NK-92 (cell line): ENCODE results near the gene CCND1.

Experiments
- DNase-seq: peaks from one replicate; lab custom pipeline; 2025; ENCODE audit not compliant: unreplicated experiment; lab: John Stamatoyannopoulos, UW

Gene CCND1

DNA sequence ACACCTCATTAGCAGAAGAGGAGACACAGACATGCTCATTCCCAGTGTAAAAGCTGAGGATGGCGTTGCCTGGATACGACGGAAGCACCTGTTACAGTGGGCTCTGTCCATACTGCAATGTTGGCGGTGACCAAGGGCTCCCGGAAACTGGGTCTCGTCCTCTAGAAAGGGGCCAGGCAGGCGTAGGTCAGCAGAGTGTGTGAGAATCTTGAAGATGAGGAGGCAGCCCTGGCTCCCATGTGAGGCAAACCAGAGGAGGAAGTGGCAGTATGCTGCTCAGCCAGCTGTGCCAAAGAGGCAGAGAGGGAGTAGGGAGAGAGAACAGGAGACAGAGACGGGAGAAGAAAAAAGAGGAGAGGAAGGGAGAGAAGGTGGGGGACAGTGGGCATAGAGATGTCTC, 23.9 kb downstream of the CCND1 start:
- DNase-seq, result no peak

DNA sequence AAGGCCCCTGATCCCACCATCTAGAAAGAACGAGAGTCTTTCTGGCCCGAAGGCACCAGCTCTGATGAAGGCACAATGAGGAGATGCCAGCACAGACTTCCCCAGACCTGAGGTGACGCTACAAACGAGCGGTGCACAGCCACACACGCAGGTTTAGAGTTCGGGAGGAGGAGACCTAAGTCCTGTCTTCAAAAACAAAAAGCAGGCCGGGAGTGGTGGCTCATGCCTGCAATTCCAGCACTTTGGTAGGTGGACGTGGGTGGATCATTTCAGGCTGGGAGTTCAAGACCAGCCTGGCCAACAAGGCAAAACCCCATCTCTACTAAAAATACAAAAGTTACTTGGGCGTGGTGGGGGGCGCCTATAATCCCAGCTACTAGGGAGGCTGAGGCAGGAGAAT, 24.7 kb downstream of the CCND1 start:
- no peak for DNase-seq

DNA sequence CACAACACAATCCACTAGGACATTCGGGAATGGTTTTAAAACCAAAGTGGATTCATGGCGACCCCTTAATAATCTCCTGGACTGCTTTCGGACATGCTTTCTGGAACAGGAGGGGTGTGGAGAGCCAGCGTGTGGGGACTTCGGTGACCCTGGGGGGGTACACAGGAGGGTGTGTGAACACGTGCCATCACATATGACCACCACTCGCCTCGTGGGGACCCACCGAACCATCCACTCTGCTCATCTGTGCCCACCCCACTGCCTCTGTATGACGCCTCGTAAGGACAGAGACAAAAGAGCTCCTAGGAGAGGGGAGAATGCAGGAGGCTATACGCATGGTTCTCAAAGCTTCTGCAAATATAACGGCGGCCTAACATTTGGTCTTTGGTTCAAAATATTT, 25.3 kb downstream of the CCND1 start:
- DNase-seq, result no peak

DNA sequence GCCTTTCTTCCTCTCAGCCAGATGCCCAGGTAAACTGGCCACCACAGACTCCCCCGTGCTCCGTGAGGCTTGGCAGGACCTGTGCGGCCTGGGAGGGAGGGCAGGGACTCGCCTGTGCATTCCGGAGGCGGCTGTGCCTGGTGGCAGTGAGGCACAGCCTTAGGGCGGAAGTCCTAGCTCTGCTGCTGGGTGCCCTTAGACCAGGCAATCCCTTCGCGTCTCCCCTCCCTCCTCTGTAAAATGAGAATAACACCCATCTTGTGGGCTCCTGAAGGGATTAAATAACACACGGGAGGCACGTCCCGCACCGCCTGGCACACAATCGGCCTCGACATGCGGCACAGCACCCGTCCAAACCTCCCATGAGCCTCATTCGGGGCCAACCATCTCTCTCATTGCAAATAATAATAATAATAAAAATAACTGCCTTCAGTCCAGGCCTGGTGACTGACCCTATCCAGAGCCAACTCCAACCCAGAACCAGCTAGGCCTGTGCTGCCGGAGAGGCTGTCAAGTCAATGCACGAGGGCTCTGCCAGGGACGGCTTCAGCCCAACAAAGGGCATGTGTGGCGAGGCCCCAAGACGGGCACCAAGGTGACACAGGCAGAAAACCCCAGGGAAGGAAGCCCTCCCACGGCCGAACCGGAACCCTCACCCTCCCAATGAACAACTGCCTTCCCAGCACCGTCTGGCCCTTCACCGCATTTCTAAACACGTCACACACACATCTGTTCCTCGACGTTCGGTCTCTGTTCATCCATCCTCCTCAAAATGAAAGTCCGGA, 26.0 kb downstream of the CCND1 start:
- DNase-seq, result no peak

DNA sequence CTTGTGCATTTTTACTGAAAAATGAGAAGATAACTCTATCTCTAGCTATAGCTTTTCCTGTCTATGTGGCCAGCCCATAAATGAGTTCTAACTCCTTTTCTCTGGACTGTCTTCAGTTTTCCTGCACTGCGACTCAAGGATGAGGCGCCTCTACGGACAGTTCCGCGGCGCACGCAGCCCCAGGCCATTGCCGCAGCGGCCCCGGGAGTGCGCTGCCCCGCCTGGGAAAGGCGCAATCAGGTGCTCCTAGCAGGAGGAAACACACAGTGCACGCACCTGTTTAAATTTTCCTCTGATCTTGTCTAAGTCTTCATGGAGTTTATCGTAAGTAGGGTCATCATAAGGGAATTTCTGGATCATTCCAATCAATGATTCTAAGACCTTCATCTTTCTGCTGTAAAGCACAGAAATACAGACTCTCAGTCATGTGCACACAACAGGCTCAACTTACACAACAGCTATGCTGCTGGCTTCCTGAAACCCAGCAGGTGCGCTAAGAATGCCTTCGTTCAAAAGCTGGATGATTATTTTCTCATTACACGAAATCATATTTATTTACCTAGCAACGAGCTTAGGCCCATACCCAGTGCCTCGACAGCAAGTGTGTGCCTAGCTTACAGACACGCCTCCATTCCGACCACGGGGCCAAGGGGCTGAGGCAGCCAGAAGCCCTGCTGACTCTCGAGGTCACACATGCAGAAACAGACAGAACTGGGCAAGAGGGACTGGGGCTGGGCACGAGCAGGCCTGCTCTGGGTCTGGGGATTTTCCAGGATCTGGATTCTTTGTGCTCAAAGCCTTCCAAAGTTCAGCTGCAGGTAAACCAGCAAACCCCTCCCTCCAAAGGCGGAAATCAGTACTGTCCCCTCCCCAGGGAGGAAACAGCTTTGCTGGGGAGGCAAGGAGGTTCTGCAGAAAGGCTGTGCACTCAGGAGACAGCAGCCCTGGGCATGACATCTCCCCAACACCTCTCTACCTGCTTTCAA, 27.0 kb downstream of the CCND1 start:
- DNase-seq, result no peak

DNA sequence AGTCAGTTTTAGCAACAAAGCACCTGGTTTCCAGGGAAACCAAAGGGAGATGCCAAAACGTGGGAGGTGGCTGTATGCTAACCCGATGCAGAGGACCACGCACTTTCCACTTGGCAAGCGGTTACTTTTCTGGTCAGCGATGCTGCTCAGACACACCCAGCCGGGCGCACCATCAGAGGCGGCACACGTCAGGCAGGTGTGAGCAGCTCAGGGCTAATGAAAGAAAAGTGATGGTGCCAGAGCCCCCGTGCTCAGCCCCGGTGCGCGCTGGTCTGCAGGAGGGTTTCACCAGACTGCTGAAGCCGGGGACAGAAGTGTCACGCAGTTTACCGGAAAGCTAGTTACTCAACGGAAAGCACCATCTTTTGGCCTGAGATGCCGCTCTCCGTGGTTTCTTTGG, 28.5 kb downstream of the CCND1 start:
- no peak for DNase-seq

DNA sequence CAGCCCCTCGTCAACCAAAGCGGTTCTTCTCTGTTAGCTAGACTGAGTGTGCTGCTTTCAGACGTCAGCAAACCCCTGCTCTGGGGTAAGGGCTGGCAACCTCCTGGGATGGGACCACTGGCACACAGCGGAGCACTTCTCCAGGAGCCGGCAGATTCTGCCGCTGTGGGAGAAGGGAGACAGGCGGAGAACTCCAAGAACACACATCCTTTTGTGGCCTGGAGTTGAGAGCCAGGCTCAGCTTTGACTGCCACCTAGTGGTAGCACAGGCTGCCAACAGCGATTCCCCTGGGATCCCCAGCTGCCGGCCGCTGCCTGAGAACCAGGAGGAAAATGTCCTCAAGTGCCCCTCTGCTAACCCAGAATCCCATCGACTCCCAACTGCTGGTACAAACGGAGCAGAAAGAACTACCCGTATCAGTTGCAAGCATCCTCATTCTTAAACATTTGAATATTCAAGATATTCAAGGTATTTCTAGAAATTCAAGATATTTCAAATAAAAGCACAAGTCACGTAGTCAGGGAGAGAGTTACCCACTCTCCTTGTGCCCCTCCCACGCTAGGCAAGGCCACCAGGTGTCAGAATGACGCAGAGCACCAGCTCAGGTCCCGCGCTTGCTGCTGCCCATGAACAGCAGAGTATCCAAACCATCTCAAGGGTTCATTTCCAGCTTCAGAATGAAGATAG, 29.3 kb downstream of the CCND1 start:
- no peak for DNase-seq

DNA sequence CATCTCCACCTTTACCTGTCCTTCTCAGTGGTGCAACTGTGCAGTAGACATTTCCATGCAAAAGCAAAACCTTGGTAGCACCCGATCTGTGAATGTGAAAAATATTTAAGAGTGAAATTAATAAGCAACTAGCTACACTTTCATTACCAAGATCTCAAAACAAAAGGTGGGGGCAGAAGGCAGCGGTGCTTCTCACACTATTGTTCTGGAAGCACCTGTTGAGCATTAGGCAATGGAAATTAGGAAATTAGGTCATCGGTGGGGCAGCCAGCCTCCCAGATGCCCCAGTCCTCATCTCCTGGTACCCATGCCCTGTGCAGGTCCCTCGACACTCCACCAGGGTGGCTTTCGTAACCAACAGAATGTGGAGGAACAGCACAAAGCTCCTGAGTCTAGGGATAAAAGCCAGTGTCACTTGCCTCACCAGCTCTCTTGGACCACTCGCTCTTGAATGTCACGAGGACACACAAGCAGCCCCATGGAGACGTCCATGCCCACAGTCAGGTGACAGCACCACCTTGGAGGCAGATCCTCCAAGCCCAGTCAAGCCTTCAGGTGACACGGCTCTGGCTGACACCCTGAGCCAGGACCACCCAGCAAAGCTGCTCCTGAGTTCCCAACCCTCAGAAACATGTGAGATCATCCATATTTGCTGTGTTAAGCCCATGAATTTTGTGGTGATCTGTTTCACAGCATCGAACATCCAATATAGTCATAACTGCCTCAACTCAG, 30.9 kb downstream of the CCND1 start:
- DNase-seq, result no peak

DNA sequence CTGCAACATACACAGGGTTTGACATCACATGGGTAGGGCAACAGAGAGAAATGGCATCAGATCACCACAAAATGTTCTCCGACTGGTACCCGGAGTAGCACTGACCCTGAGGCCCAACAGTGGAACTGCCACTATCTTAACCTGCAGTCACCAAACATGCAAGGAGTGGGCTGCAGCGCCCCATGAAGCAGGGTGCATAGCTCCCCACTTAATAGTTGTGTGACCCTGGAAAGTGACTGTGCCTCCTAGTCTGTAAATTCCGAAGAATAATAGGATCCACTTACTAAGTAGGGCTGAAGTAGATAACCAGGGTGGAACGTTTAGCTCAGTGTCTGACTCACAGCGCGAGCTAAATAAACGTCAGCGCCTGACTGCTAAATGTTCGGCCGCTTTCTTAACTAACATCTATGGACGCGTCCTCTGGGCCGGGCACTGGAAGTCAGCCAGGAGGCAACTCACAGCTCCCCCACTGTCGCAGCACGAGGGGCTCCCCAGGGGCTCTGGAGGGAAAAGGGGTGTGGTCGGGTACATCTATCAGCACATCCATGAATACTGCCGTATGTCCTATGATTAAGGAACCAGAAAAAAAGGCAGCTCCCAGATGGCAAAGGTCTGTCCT, 33.4 kb downstream of the CCND1 start:
- DNase-seq, result no peak

DNA sequence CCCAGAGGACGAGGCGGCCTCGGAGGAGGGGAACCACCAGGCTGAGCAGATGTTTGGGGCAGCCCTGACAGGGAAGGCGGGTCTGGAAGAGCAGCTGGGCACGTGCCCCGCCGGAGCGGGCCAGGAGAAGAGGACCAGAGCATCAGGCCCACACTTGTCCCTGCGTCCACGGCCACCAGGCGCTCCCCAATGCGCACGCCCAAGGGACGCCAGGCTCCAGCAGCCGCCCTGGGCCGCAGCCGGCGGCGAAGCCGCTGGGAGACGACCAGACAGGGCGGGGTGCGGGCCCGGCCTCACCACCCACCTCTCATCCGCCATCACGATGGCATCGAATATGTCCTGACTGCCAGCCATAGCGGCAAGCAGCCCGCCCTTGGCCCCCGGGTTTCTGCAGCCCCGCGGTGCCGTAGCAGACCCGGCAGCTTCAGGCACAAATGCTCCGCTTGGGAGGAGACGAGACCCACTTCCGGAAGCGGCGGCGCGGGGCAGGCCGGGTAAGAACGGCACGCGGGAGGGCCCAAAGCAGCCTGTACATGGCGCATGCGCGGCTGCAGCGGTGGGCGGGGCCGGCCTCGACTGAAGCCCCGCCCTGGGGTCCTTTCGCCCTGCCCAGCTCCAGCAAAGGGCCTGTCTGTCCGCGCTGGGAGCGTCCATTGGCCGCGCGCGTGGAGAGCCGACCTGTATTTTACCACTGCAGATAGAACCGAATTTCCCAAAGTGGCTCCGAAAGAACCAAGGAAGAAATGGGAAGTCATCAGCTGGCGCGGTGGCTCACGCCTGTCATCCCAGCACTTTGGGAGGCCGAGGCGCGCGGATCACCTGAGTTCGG, 34.1 kb downstream of the CCND1 start, which contains the start of gene LTO1:
TSS of gene LTO1 (minus strand) at position 468 of the 829 bp plus-strand sequence. CDS start at position 354, 114 bp downstream.
- peak; percentile 45 for DNase-seq

DNA sequence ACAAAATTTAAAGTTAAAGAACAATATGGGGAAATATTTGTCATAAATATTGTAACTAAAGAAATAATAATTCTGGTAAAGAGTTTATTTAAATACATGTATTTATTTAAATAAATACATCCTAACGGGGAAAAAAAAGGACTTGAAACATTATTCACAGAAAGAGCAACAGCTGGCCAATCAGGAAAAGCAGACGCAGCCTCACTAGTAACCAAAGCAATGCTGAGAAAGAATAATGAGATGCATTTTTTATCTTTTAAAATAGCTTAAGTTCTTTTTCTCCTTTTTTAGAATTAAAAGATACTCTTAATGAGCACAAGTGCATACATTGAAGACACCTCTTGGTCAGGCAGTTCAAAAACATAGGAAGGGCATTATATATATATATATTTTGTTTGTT, 36.8 kb downstream of the CCND1 start:
- DNase-seq, result no peak

DNA sequence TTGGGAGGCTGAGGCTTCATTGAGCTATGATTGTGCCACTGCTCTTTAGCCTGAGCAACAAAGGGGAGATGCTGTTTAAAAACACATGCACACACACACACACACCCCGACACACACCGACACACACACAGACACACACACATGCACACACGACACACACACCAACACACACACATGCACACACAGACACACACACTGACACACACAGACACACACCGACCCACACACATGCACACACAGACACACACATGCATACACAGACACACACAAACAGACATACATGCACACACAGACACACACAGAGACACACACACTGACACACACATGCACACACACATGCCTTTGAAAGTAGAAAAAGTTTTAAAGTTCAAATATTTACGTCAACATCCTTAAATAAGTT, 39.7 kb downstream of the CCND1 start:
- no peak for DNase-seq

DNA sequence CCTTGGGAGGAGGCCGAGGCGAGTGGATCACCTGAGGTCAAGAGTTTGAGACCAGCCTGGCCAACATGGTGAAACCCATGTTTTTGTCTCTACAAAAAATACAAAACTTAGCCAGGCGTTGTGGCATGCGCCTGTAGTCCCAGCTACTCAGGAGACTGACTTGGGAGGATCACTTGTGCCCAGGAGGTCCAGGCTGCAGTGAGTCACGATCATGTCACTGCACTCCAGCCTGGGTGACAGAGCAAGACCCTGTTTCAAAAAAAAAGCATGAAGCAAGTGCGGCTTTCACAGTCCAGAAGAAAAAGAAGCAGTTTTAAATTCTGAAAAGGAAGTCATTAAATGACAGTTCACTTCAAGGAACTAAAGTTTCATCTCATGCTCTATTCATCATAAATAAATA, 41.3 kb downstream of the CCND1 start:
- DNase-seq, result no peak

DNA sequence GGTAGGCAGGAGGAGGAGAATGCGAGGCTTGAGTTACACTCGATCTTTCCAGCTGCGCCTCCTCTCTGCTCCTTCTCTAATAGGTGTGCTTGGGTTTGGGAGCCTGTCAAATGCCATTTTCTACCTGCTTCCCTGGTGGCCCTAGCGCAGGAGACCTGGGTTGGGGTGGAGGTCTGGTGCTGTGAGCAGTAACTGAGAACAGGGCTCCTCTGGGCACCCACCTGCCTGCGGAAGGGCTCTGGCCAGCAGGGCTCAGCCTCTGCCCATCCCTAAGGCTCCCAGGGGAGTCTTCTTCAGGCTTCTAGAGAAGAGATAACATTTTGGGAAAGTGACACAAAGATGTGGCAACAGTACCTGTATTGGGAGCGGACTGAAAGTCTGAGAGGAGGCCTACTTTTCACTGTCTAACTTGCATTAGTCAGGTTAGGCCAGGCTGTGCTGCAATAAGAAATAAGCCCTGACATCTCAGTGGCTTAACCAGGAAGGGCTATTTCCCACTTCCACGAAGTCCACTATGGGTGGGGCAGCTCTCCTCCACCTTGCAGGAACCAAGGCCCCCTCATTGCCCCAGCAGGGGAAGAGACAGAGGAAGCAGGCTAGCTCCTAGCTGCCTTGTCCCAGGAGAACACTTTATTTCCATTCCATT, 41.8 kb downstream of the CCND1 start:
- no peak for DNase-seq

DNA sequence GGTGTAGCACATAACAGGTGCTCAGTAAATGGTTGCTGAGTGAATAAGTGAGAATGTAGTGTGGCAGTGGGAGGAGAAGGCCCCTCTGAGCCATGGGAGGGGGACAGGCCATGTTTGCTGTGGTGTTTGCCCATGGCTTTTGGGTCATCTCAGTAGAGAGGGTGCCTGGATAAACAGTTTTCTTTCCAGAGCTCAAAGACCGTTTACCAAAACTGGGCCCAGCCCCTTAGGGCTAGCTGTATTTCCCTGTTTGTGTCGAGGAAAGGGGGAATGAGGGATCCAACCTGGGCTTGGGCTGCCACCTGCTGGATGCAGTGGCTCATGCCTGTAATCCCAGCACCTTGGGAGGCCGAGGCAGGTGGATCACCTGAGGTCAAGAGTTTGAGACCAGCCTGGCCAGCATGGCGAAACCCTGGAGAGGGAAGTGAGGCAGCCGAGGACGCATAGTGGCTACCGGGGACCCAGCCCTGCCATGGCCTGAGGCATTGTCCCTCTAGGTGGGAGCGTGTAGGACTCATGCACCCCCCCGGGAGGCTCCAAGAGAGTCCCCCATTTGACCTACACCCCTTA, 42.9 kb downstream of the CCND1 start:
- DNase-seq, result no peak

DNA sequence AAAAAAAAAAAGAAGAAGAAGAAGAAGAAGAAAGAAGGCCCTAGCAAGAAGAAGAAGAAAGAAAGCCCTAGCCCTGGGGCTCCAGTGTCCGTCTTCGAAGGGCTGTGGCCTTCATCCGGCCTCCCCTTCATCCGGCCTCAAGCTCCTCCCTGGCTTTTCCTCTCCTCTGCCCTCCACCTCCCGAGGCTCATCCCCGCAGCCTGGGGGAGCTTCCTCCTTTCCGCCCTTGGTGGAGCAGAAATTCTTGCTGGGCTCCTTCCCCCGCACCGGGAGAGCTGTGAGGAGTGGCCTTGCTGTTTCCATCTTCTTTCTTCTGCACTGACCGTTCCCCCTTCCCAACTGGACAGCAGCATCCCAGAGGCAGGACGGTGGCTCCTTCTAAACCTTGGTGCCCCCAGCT, 43.7 kb downstream of the CCND1 start:
- DNase-seq, result no peak

DNA sequence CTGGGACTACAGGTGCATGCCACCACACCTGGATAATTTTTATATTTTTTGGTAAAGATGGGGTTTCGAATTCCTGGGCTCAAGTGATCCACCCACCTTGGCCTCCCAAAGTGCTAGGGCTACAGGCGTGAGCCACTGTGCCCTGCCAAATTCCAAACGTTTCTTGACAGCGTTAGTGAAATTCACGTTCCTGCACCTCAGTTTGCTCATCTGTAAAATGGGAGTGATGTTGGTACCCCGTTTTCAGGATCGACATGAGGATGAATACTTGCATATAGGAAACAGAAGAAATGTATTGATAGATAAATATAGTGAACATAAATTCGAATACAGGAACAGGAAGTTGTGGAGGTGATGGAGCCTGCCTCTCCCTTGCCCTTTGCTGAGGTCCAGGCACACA, 44.4 kb downstream of the CCND1 start:
- DNase-seq, result no peak

DNA sequence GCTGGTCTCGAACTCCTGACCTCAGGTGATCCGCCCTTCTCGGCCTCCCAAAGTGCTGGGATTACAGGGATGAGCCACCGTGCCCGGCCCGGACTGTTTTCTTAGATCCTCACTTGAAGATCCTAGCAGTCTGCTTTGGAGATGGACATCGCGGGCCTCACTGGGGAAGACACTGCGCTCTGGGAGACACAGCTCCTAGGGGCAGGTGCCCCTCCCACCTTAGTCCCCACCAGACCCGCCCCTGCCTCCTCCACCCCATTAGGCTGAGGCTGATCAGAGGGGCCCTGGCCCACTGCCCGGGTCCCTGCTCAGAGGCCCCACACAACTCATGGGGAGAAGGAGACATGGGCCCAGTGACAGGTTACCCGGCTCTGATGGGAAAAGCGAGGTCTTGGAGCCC, 45.5 kb downstream of the CCND1 start:
- DNase-seq, result no peak

DNA sequence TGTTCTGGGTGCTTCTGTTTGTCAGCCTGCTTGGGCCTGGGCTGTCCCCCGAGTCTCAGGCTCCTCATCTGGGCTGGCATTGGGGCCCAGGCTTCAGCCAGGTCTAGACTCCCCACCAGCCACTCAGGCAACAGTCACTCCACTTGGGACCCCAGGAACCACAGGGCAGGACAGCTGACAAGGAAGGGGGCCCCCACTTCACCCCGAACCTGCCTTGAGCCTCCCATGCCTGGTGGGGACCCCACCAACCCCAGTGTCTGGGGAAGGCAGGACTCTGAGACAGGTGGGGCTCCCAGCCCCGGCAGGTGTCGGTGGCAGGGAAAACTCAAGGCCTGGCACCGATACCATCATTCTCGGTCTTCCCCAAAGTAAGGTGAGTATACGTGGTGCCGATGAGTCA, 45.9 kb downstream of the CCND1 start:
- no peak for DNase-seq
